ENCODE results near the gene CPAMD8. TPM values are rescaled to one million over a fixed set of nuclear protein-coding genes. Genes with fewer than 3 reads are reported as not detected.

CPAMD8 gene
- total RNA-seq, 2 experiments from 2014 or later: 0.42 to 0.68 TPM

GRCh38 chr19:16892868-16893685 lies 133.5 kb downstream of the CPAMD8 start:
- ATAC-seq (ENCODE audit: low read depth): no peak
- H3K36me3 Mint-ChIP-seq: no peaks in the 10 kb centered on the region
- H3K4me3 Mint-ChIP-seq: no peak overlapping the region
- H3K9me3 Mint-ChIP-seq: no peaks in the 10 kb centered on the region
- H3K27me3 Mint-ChIP-seq: peaks cover 25% of the 10 kb centered on the region
- POLR2A ChIA-PET: no interaction called here
- no peak for DNase-seq
- peaks cover 20% of the 10 kb centered on the region for H3K4me1 Mint-ChIP-seq
- H3K27ac Mint-ChIP-seq: peak overlapping the region; percentile 69

- DNase-seq (no peak), ATAC-seq (ENCODE audit: low read depth) (no peak)
- Mint-ChIP-seq H3K27ac (no peak overlapping the region), H3K4me1 (peaks cover 23% of the 10 kb centered on the region), H3K4me3 (no peak overlapping the region), H3K36me3 (no peaks in the 10 kb centered on the region), H3K9me3 (no peaks in the 10 kb centered on the region), H3K27me3 (peaks cover 23% of the 10 kb centered on the region)
- POLR2A ChIA-PET: no interaction called here
Measured at GRCh38 chr19:16892436-16892835, 134.2 kb downstream of the CPAMD8 start.

- ATAC-seq (ENCODE audit: low read depth) (no peak), DNase-seq (no peak)
- H3K36me3 Mint-ChIP-seq: no peaks in the 10 kb centered on the region
- H3K4me3 Mint-ChIP-seq: no peak overlapping the region
- POLR2A ChIA-PET: no interaction called here
- H3K27me3 Mint-ChIP-seq: peaks cover 25% of the 10 kb centered on the region
- H3K4me1 Mint-ChIP-seq: peaks cover 23% of the 10 kb centered on the region
- H3K27ac Mint-ChIP-seq: no peak overlapping the region
- no peaks in the 10 kb centered on the region for H3K9me3 Mint-ChIP-seq
Measured at GRCh38 chr19:16891696-16892382, 134.8 kb downstream of the CPAMD8 start.

GRCh38 chr19:16890461-16891184 lies 136.0 kb downstream of the CPAMD8 start:
- POLR2A ChIA-PET: no interaction called here
- peaks cover 21% of the 10 kb centered on the region for H3K27me3 Mint-ChIP-seq
- DNase-seq (no peak), ATAC-seq (ENCODE audit: low read depth) (no peak)
- no peaks in the 10 kb centered on the region for H3K9me3 Mint-ChIP-seq
- no peak overlapping the region for H3K27ac Mint-ChIP-seq
- no peaks in the 10 kb centered on the region for H3K36me3 Mint-ChIP-seq
- H3K4me3 Mint-ChIP-seq: no peak overlapping the region
- H3K4me1 Mint-ChIP-seq: peaks cover 23% of the 10 kb centered on the region

GRCh38 chr19:16889883-16890460 lies 136.6 kb downstream of the CPAMD8 start:
- H3K27me3 Mint-ChIP-seq: peaks cover 15% of the 10 kb centered on the region

GRCh38 chr19:16889366-16889882 lies 137.2 kb downstream of the CPAMD8 start:
- POLR2A ChIA-PET: no interaction called here
- Mint-ChIP-seq H3K4me1 (peaks cover 22% of the 10 kb centered on the region), H3K36me3 (no peaks in the 10 kb centered on the region), H3K27me3 (peaks cover 9% of the 10 kb centered on the region), H3K9me3 (no peaks in the 10 kb centered on the region), H3K4me3 (peak overlapping the region; percentile 67), H3K27ac (peak overlapping the region; percentile 68)
- ATAC-seq (ENCODE audit: low read depth) (no peak), DNase-seq (no peak)

More at GRCh38 chr19:16889883-16890460, 136.6 kb downstream of the CPAMD8 start:
- Mint-ChIP-seq H3K9me3 (no peaks in the 10 kb centered on the region), H3K4me3 (no peak overlapping the region), H3K36me3 (no peaks in the 10 kb centered on the region), H3K4me1 (peaks cover 22% of the 10 kb centered on the region), H3K27ac (no peak overlapping the region)
- ATAC-seq (ENCODE audit: low read depth) (no peak), DNase-seq (no peak)
- POLR2A ChIA-PET: no interaction called here

- DNase-seq: peak; percentile 60
- POLR2A ChIA-PET: no interaction called here
- Mint-ChIP-seq H3K27ac (peak within 1 kb of the TSS; percentile 76), H3K9me3 (no peaks in the 10 kb centered on the region), H3K36me3 (no peaks in the 10 kb centered on the region), H3K27me3 (peaks cover 6% of the 10 kb centered on the region), H3K4me1 (peaks cover 21% of the 10 kb centered on the region), H3K4me3 (peak within 1 kb of the TSS; percentile 67)
- peak; percentile 44 for ATAC-seq (ENCODE audit: low read depth)
Measured at GRCh38 chr19:16888629-16889365, 137.8 kb downstream of the CPAMD8 start, which contains the start of gene F2RL3. F2RL3 (plus strand) TSS chr19:16888999; CDS start chr19:16889190, 191 bp downstream.

- Mint-ChIP-seq H3K27me3 (peaks cover 6% of the 10 kb centered on the region), H3K4me3 (peak overlapping the region; percentile 25), H3K9me3 (peaks cover 3% of the 10 kb centered on the region), H3K36me3 (peaks cover 3% of the 10 kb centered on the region), H3K4me1 (peaks cover 14% of the 10 kb centered on the region), H3K27ac (peak overlapping the region; percentile 76)
- POLR2A ChIA-PET: interaction anchor here (0.5 kb wide), 1 partner anchor 33 kb away, joined by 3 read pairs; no protein-coding TSS in a partner anchor
- ATAC-seq (ENCODE audit: low read depth): no peak
- no peak for DNase-seq
Measured at GRCh38 chr19:16887353-16888265, 139.0 kb downstream of the CPAMD8 start.

GRCh38 chr19:16886305-16886880 lies 140.2 kb downstream of the CPAMD8 start:
- peaks cover 2% of the 10 kb centered on the region for H3K27me3 Mint-ChIP-seq
- peaks cover 8% of the 10 kb centered on the region for H3K36me3 Mint-ChIP-seq
- no peak overlapping the region for H3K4me3 Mint-ChIP-seq
- POLR2A ChIA-PET: no interaction called here
- H3K9me3 Mint-ChIP-seq: peaks cover 12% of the 10 kb centered on the region
- H3K4me1 Mint-ChIP-seq: peaks cover 14% of the 10 kb centered on the region
- DNase-seq (no peak), ATAC-seq (ENCODE audit: low read depth) (no peak)
- no peak overlapping the region for H3K27ac Mint-ChIP-seq

GRCh38 chr19:16885166-16885565 lies 141.4 kb downstream of the CPAMD8 start:
- no peak for ATAC-seq (ENCODE audit: low read depth)

GRCh38 chr19:16883522-16883921 lies 143.1 kb downstream of the CPAMD8 start:
- Mint-ChIP-seq H3K36me3 (peaks cover 23% of the 10 kb centered on the region), H3K9me3 (peaks cover 14% of the 10 kb centered on the region), H3K4me1 (peaks cover 7% of the 10 kb centered on the region), H3K27ac (no peak overlapping the region), H3K4me3 (no peak overlapping the region), H3K27me3 (peaks cover 2% of the 10 kb centered on the region)
- DNase-seq (no peak), ATAC-seq (ENCODE audit: low read depth) (no peak)
- POLR2A ChIA-PET: no interaction called here

More at GRCh38 chr19:16885166-16885565, 141.4 kb downstream of the CPAMD8 start:
- no peak overlapping the region for H3K4me3 Mint-ChIP-seq
- POLR2A ChIA-PET: no interaction called here
- peaks cover 2% of the 10 kb centered on the region for H3K27me3 Mint-ChIP-seq
- DNase-seq: no peak
- H3K36me3 Mint-ChIP-seq: peaks cover 15% of the 10 kb centered on the region
- H3K27ac Mint-ChIP-seq: no peak overlapping the region
- peaks cover 13% of the 10 kb centered on the region for H3K9me3 Mint-ChIP-seq
- peaks cover 14% of the 10 kb centered on the region for H3K4me1 Mint-ChIP-seq
